AG09309 (cell line): ENCODE measurements around the gene TPRN.
A peak's percentile ranks its signal among the peaks of the same experiment; 100 is the strongest.

Source experiments
- DNase-seq: peaks from one replicate; pipeline ENCODE4 v3.0.0-alpha.2; 2010; ENCODE audit warnings: low read depth
- H3K4me3 ChIP-seq: 2 replicates; pipeline ENCODE4 v1.5.1; 2011; ENCODE audit warnings: mild to moderate bottlenecking, low read depth, low read length, moderate library complexity; ENCODE audit not compliant: control insufficient read depth
- CTCF ChIP-seq: IDR thresholded peaks from 2 replicates; pipeline ENCODE4 v1.5.1; 2011; ENCODE audit warnings: mild to moderate bottlenecking, low read depth, low read length, inconsistent platforms; ENCODE audit not compliant: insufficient read depth, control insufficient read depth; ENCODE audit errors: missing control alignments

Gene TPRN

DNA sequence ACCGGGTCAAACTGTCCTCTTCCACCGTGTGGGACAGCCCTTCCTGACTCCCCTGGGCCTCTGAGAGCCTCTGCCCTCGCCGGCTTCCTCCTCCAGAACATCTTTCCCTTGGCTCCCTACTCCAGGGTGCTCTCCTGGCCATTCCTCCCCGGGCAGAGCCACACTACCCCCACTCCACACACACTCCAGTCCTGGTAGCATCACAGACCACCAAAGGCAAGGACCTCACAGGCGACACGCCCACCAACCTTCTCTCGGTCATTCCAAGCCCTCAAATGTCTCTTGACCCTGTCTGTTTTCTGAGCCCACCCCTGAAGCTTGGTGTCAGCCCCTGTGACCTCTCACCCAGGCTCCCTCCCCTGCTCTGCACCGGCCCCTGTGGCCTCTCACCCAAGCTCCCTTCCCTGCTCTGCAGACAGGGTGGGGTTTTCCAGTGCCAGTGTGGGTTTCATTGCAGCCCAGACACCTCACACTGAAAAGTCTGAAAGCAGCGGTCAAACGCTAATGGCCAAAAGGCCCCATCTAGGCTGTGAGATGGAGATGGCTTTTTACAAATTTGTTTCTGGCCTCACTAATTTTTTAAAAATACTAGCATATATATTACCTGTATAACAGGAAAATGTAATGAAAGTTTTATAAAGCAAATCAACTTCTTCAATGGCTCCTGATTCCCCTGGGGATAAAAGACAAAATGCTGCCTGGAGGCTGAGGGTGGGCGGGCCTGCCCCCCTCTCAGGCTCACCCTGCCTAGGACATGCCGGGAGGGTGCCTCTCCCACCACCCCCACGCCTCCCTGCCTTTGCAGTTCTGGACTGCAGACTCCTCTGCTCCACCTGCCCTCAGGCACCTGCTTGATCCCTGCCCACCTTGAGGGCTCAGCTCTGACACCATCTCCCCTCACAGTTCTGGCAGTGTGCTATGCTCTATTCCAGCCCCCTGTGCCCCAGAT lies 41.2 kb downstream of the TPRN start:
- TF ChIP-seq CTCF = no peak
- no peak for DNase-seq
- H3K4me3 ChIP-seq = no peak overlapping the region

- no peak for DNase-seq
- no peak for TF ChIP-seq CTCF
- no peak overlapping the region for H3K4me3 ChIP-seq
Observed at GRCh38 chr9:137158625-137159024, 41.9 kb downstream of the TPRN start.

GRCh38 chr9:137157618-137158415 lies 42.7 kb downstream of the TPRN start:
- no peak overlapping the region for H3K4me3 ChIP-seq
- no peak for DNase-seq
- no peak for TF ChIP-seq CTCF

DNA sequence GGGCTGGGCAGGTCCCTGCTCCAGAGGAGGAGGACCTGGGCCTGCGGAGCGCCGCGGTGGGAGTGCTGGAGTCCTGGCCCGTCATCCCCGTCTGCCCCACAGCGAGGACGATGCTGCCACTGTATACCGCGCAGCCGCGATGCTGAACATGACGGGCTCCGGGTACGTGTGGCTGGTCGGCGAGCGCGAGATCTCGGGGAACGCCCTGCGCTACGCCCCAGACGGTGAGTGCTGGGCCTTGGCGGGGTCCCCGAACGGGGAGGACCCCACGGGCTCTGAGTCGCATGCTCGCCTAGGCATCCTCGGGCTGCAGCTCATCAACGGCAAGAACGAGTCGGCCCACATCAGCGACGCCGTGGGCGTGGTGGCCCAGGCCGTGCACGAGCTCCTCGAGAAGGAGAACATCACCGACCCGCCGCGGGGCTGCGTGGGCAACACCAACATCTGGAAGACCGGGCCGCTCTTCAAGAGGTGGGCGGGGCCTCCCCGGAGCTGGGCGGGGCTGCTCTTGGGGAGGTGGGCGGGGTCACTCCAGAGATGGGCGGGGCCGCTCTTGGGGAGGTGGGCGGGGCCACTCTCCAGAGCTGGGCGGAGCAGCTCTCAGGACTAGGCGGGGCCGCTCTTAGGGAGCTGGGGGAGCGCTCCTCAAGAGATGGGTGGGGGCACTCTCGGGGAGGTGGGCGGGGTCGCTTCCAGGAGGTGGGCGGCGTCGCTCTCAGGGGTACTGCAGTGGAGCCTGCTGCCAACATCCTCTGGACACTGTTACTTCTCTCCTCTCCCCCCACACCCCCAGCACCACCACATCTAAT lies 43.8 kb downstream of the TPRN start:
- DNase-seq = no peak
- TF ChIP-seq CTCF = no peak
- H3K4me3 ChIP-seq = peak overlapping the region; percentile 1

GRCh38 chr9:137152844-137153405 lies 47.6 kb downstream of the TPRN start:
- no peak for TF ChIP-seq CTCF
- no peak for DNase-seq
- no peak overlapping the region for H3K4me3 ChIP-seq
